ENCODE results near the gene VBP1.
"Not testable (repeated sequence)": the region's sequence is repeated elsewhere in the genome, so short reads cannot be mapped to it uniquely, and the experiment has no call there.

VBP1 gene

DNA sequence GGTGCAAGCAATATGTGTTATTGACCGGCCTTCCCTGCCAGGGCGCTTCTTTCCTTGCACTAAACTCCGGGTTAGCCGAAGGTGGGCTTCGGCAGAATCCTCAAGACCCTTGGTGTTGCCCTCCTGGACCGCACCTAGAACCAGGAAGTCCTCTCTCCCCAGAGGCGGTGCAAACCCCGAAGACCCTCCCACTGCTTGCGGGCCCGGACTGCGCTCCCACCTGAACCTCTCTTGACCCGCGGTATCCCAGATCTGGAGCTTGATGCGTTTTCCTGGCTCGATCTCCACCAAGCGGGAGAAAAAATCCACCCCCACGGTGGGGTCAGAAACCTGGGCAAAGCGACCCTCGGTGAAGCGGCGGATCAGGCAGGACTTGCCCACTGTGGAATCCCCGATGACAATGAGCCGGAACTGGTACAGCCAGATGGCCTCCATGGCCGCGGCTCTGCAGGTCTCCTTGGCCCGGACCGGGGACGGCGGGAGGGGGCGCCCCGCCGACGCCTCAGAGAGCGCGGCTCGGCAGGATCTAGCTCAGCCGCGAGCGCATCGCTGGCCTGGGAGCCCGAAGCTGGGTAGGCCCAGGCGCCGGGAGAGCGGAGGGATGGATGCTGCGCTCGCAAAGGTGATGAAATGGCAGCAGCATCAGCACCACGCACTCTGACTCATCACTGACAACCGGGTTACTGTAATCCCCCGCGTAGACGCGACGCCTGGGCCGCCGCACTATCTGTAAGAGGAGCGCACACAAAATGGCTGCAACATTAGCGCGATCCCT lies 47.8 kb downstream of the VBP1 start, which contains the start of gene RAB39B:
TSS of gene RAB39B (minus strand) at position 638 of the 775 bp plus-strand sequence. CDS start at position 435, 203 bp downstream.
- in situ Hi-C loops (cut with MboI; ENCODE audit: low sequenced_read_pairs): no loop called here

DNA sequence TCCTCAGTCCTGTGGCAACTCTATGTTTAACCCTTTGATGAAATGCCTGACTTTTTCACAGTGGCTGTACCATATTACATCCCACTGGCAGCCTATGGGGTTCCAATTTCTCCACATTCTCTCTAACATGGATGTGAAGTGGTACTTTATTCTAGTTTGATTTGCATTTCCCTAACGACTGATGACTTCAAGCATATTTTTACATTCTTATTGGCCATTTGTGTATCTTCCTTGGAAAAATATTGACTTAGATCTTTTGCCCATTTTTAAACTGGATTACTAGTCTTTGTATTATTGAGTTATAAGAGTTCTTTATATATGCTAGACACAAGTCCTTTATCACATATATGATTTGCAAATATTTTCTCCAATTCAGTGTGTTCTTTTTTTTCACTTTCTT lies 50.2 kb downstream of the VBP1 start:
- in situ Hi-C loops (cut with MboI; ENCODE audit: low sequenced_read_pairs): no loop called here

DNA sequence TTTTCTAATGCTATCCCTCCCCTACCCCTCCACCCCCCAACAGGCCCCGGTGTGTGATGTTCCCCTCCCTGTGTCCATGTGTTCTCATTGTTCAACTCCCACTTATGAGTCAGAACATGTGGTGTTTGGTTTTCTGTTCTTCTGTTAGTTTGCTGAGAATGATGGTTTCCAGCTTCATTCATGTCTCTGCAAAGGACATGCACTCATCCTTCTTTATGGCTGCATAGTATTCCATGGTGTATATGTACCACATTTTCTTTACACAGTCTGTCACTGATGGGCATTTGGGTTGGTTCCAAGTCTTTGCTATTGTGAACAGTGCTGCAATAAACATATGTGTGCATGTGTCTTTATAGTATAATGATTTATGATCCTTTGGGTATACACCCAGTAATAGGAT lies 51.7 kb downstream of the VBP1 start:
- in situ Hi-C loops (cut with MboI; ENCODE audit: low sequenced_read_pairs): not testable (repeated sequence)

DNA sequence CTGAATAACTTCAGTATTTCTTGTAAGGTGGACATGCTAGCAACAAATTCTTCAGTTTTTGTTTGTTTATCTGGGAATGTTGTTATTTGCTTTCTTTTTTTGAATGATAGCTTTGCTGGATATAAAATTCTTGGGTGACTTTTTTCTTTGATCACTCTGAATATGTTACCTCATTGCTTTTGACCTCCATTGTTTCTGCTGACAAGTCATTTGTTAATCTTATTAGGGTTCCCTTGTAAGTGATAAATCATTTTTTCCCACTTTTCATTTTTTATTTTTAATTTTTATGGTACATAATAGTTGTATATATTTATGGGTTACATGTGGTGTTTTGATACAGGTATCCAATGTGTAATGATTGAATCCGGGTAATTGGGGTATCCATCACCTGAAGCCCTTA lies 54.7 kb downstream of the VBP1 start:
- in situ Hi-C loops (cut with MboI; ENCODE audit: low sequenced_read_pairs): no loop called here

DNA sequence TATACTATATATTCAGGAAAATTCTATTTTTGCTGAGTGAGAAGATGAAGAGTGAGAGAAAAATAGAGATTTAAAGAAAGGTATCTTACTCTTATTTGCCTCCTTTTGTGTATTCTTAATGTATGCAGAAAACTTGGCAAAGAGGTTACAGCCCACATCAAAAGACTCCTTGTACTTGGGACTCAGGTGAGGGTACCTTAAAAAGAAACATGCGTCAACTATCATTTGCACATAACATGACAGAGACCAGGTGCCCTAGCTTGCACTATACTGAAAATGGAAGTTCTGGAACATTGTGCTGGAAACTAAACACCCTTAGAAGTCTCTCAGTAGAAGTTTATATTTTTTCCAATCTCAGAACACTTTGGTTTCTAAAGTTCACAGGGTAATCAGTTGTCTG lies 63.6 kb downstream of the VBP1 start:
- in situ Hi-C loops (cut with MboI; ENCODE audit: low sequenced_read_pairs): no loop called here

All from HL-60/S4 (cell line).